ENCODE data around the gene ARNT2.
A peak's percentile ranks its signal among the peaks of the same experiment; 100 is the strongest.

The ARNT2 gene

DNA sequence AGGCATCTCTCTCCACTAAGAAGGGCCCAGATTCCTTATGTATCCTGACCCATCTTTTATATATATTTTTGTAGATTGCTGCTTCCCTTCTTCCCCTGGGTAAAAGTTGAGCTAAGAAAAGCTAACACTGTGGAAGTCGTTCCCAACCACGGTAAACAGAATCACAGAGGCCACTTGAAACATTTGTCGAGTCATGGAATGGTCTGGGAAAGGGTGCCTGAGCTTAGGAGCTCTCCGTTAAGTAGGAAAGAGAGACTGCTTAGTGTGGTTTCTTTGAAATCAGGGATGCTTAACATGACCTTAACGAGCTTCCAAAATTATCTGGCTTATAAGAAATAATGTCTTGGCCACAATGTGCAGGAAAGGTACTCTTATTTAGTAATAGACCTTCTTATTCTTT is 45.6 kb downstream of the ARNT2 start:
- no peak for TF ChIP-seq RARB (CRISPR knock-in tag; IDR thresholded peaks at IDR 0.05)
- no peak for TF ChIP-seq ZNF565 (CRISPR knock-in tag; conservative IDR thresholded peaks at IDR 0.05; ENCODE audit: low read depth)
- no peak for TF ChIP-seq ESRRG (CRISPR knock-in tag; IDR thresholded peaks at IDR 0.05)
- TF ChIP-seq GLIS3 (CRISPR knock-in tag; IDR thresholded peaks at IDR 0.05), result no peak
- TF ChIP-seq, protein P1, sequence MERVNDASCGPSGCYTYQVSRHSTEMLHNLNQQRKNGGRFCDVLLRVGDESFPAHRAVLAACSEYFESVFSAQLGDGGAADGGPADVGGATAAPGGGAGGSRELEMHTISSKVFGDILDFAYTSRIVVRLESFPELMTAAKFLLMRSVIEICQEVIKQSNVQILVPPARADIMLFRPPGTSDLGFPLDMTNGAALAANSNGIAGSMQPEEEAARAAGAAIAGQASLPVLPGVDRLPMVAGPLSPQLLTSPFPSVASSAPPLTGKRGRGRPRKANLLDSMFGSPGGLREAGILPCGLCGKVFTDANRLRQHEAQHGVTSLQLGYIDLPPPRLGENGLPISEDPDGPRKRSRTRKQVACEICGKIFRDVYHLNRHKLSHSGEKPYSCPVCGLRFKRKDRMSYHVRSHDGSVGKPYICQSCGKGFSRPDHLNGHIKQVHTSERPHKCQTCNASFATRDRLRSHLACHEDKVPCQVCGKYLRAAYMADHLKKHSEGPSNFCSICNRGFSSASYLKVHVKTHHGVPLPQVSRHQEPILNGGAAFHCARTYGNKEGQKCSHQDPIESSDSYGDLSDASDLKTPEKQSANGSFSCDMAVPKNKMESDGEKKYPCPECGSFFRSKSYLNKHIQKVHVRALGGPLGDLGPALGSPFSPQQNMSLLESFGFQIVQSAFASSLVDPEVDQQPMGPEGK (CRISPR knock-in tag; IDR thresholded peaks at IDR 0.05; ENCODE audit: borderline replicate concordance), result no peak
- TF ChIP-seq CSDC2 (CRISPR knock-in tag; IDR thresholded peaks at IDR 0.05), result no peak
- TF ChIP-seq TCF4 (CRISPR knock-in tag; IDR thresholded peaks at IDR 0.05; ENCODE audit: borderline replicate concordance), result no peak
- no peak for ATAC-seq

DNA sequence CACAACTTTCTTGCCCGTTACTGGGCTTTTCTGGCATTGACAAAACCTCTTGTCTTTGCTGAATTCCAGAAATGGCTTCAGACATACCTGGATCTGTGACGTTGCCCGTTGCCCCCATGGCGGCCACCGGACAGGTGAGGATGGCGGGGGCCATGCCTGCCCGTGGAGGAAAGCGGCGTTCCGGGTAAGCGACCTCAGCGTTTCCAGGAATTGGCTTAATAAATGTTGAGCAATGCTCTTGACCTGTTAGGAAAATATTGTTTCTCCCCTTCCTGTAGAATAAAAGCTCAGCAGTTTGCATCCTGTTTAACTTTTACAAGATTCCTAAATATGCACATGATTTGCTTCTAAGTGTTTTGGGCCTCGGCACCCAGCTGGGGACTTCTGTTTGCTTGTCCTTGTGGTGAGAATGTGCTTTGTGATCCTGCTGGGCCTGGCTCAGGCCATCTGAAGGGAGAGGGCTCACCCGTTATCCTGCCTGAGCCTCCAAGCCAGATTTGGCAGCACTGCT is 46.7 kb downstream of the ARNT2 start:
- TF ChIP-seq, protein P1 (CRISPR knock-in tag; IDR thresholded peaks at IDR 0.05; ENCODE audit: borderline replicate concordance), result no peak
- TF ChIP-seq SNAI2 (CRISPR knock-in tag; IDR thresholded peaks at IDR 0.05), result no peak
- no peak for ATAC-seq

DNA sequence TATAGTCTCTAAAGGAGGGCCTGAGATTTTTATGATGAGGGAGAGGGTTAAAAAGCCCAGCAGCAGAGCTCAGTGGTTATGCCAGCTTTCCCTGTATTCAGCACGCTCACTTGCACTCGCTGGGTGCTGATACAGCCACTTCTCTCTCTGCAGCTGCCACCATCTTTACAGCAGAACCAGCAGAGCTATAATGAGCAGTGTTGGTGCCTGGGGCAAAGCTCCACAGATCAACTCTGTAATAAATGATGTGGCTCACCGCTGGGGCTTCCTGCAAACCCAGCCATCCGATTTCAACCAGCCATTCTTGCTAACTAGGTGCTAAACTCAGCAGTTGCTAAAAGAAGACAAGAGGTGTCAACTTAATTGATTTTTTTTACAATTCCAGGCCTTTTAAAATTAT is 48.0 kb downstream of the ARNT2 start:
- ATAC-seq, result no peak
- TF ChIP-seq ZFP3 (CRISPR knock-in tag; IDR thresholded peaks at IDR 0.05) (no peak), TCF4 (CRISPR knock-in tag; IDR thresholded peaks at IDR 0.05; ENCODE audit: borderline replicate concordance) (no peak), ISL1 (CRISPR knock-in tag; IDR thresholded peaks at IDR 0.05) (no peak), GLIS3 (CRISPR knock-in tag; IDR thresholded peaks at IDR 0.05) (no peak)

DNA sequence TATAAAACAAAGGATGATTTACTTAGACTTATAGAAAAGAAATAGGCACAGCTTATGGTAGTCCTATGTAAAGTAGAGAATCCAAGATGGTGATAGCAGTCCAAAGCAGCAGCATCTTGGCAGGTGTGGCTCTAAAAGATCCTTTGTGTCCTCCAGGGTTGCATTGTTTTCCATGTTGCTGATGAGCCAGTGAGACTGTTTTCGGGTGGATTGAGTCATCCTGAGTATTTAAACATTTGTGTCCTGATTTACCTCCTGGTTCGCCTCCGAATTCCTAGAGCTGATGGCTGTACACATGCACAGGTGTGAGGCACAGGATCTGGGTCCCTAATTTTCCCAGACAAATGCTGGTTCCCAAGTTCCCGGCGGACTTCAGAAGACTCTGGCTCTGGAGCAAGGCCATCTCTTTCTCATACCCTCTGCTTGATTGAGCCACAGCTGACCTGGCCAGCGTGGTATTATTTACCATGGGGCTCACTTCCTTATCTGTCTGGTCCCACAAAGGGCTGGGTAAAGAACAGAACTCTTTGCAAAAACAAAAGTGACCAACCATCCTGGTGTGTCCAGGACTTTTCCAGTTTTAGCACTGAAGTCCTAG is 51.0 kb downstream of the ARNT2 start:
- TF ChIP-seq ZFP30 (CRISPR knock-in tag; IDR thresholded peaks at IDR 0.05), result no peak
- no peak for TF ChIP-seq BACH2 (CRISPR knock-in tag; IDR thresholded peaks at IDR 0.05; ENCODE audit: borderline replicate concordance)
- TF ChIP-seq ZC3H10 (CRISPR knock-in tag; IDR thresholded peaks at IDR 0.05), result no peak
- no peak for TF ChIP-seq ISL1 (CRISPR knock-in tag; IDR thresholded peaks at IDR 0.05)
- no peak for TF ChIP-seq RARB (CRISPR knock-in tag; IDR thresholded peaks at IDR 0.05)
- no peak for TF ChIP-seq TCF4 (CRISPR knock-in tag; IDR thresholded peaks at IDR 0.05; ENCODE audit: borderline replicate concordance)
- no peak for TF ChIP-seq ZNF70 (CRISPR knock-in tag; IDR thresholded peaks at IDR 0.05)
- no peak for TF ChIP-seq ARNTL (CRISPR knock-in tag; IDR thresholded peaks at IDR 0.05; ENCODE audit: borderline replicate concordance, low read depth)
- no peak for TF ChIP-seq PPARA (CRISPR knock-in tag; IDR thresholded peaks at IDR 0.05; ENCODE audit: borderline replicate concordance)
- no peak for TF ChIP-seq ZNF8 (CRISPR knock-in tag; IDR thresholded peaks at IDR 0.05)
- TF ChIP-seq, protein P2, sequence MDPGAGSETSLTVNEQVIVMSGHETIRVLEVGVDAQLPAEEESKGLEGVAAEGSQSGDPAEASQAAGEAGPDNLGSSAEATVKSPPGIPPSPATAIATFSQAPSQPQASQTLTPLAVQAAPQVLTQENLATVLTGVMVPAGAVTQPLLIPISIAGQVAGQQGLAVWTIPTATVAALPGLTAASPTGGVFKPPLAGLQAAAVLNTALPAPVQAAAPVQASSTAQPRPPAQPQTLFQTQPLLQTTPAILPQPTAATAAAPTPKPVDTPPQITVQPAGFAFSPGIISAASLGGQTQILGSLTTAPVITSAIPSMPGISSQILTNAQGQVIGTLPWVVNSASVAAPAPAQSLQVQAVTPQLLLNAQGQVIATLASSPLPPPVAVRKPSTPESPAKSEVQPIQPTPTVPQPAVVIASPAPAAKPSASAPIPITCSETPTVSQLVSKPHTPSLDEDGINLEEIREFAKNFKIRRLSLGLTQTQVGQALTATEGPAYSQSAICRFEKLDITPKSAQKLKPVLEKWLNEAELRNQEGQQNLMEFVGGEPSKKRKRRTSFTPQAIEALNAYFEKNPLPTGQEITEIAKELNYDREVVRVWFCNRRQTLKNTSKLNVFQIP (CRISPR knock-in tag; IDR thresholded peaks at IDR 0.05; ENCODE audit: borderline replicate concordance, low read depth), result no peak
- TF ChIP-seq OSR1 (CRISPR knock-in tag; IDR thresholded peaks at IDR 0.05), result no peak
- TF ChIP-seq, protein P3, sequence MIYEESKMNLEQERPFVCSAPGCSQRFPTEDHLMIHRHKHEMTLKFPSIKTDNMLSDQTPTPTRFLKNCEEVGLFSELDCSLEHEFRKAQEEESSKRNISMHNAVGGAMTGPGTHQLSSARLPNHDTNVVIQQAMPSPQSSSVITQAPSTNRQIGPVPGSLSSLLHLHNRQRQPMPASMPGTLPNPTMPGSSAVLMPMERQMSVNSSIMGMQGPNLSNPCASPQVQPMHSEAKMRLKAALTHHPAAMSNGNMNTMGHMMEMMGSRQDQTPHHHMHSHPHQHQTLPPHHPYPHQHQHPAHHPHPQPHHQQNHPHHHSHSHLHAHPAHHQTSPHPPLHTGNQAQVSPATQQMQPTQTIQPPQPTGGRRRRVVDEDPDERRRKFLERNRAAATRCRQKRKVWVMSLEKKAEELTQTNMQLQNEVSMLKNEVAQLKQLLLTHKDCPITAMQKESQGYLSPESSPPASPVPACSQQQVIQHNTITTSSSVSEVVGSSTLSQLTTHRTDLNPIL (CRISPR knock-in tag; IDR thresholded peaks at IDR 0.05; ENCODE audit: low read depth), result no peak
- no peak for TF ChIP-seq TOX (CRISPR knock-in tag; IDR thresholded peaks at IDR 0.05; ENCODE audit: borderline replicate concordance)
- TF ChIP-seq ZFP3 (CRISPR knock-in tag; IDR thresholded peaks at IDR 0.05), result no peak
- TF ChIP-seq CSDC2 (CRISPR knock-in tag; IDR thresholded peaks at IDR 0.05), result no peak
- TF ChIP-seq, protein P4, sequence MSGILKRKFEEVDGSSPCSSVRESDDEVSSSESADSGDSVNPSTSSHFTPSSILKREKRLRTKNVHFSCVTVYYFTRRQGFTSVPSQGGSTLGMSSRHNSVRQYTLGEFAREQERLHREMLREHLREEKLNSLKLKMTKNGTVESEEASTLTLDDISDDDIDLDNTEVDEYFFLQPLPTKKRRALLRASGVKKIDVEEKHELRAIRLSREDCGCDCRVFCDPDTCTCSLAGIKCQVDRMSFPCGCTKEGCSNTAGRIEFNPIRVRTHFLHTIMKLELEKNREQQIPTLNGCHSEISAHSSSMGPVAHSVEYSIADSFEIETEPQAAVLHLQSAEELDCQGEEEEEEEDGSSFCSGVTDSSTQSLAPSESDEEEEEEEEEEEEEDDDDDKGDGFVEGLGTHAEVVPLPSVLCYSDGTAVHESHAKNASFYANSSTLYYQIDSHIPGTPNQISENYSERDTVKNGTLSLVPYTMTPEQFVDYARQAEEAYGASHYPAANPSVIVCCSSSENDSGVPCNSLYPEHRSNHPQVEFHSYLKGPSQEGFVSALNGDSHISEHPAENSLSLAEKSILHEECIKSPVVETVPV (CRISPR knock-in tag; IDR thresholded peaks at IDR 0.05), result no peak
- TF ChIP-seq SNAI2 (CRISPR knock-in tag; IDR thresholded peaks at IDR 0.05), result no peak
- TF ChIP-seq, protein P5, sequence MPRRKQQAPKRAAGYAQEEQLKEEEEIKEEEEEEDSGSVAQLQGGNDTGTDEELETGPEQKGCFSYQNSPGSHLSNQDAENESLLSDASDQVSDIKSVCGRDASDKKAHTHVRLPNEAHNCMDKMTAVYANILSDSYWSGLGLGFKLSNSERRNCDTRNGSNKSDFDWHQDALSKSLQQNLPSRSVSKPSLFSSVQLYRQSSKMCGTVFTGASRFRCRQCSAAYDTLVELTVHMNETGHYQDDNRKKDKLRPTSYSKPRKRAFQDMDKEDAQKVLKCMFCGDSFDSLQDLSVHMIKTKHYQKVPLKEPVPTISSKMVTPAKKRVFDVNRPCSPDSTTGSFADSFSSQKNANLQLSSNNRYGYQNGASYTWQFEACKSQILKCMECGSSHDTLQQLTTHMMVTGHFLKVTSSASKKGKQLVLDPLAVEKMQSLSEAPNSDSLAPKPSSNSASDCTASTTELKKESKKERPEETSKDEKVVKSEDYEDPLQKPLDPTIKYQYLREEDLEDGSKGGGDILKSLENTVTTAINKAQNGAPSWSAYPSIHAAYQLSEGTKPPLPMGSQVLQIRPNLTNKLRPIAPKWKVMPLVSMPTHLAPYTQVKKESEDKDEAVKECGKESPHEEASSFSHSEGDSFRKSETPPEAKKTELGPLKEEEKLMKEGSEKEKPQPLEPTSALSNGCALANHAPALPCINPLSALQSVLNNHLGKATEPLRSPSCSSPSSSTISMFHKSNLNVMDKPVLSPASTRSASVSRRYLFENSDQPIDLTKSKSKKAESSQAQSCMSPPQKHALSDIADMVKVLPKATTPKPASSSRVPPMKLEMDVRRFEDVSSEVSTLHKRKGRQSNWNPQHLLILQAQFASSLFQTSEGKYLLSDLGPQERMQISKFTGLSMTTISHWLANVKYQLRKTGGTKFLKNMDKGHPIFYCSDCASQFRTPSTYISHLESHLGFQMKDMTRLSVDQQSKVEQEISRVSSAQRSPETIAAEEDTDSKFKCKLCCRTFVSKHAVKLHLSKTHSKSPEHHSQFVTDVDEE (CRISPR knock-in tag; IDR thresholded peaks at IDR 0.05), result no peak
- TF ChIP-seq ZNF565 (CRISPR knock-in tag; conservative IDR thresholded peaks at IDR 0.05; ENCODE audit: low read depth), result no peak

More for the DNA sequence above, 51.0 kb downstream of the ARNT2 start:
- peak; percentile 78 for ATAC-seq
